Nephron progenitor cell (in vitro differentiated cells): ENCODE data around the gene RPA3.
A peak's percentile ranks its signal among the peaks of the same experiment; 100 is the strongest.

Experiments
- DNase-seq: peaks from one replicate; pipeline ENCODE4 v3.0.0; 2021
- H3K27ac Mint-ChIP-seq: 2 replicates; pipeline ENCODE4 v1.8.0; 2021; ENCODE audit warnings: mild to moderate bottlenecking, moderate library complexity, mixed read lengths
- H3K27me3 Mint-ChIP-seq: 2 replicates; pipeline ENCODE4 v1.8.0; 2021; ENCODE audit warnings: mild to moderate bottlenecking, low read depth, mixed read lengths; ENCODE audit not compliant: poor library complexity
- H3K36me3 Mint-ChIP-seq: 2 replicates; pipeline ENCODE4 v1.8.0; 2021; ENCODE audit warnings: low read depth, mixed read lengths
- H3K4me1 Mint-ChIP-seq: 2 replicates; pipeline ENCODE4 v1.8.0; 2021; ENCODE audit warnings: mixed read lengths
- H3K4me3 Mint-ChIP-seq: 2 replicates; pipeline ENCODE4 v1.8.0; 2021; ENCODE audit warnings: mild to moderate bottlenecking, moderate library complexity, mixed read lengths
- H3K9me3 Mint-ChIP-seq: 2 replicates; pipeline ENCODE4 v1.8.0; 2021; ENCODE audit warnings: mild to moderate bottlenecking, moderate library complexity, mixed read lengths
- TF ChIP-seq, protein P1 (sequence below): fragments of 200-600 bp; sonication (generic); IDR thresholded peaks from 2 replicates; pipeline ENCODE4 v1.5.0; 2021; ENCODE audit warnings: antibody characterized with exemption

RPA3 gene

DNA sequence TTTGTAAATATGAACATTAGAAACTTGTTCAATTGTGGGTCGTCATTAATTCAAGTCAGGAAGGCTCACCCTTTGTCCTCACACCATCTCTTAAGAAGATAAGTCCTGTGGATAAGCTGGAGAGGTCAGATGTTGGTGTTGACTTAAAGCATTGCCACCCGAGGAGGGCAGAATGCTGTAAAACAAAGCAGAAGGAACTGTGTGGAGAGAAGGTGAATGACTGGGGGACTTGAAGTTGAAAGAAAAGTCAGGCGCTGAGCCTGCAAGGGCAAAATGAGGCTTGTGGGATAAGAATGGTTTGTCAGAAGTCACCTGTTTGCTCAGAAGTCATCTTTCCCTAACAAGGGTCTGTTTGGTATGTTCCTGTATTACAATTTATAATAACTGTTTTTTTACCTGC is 9.1 kb downstream of the RPA3 start:
- no peak overlapping the region for H3K4me3 Mint-ChIP-seq
- no peak for DNase-seq

DNA sequence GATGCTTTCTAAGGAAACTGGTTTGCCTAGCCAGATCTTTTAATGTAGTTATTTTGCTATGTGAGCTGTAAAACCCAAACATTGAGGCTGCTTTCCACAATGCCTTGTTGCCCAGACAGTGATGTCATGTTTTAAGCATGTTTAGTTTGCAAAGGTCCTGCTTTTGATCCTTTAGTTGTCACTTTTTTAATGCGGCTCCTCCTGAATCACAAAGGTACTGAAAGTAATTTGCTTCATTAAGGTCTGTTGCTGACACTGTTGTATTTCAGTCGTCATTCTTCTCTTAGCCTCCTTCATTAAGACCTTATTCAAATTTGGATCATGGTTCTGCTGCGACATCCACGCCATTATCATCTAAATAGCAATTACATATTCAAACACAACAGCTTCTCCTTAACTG is 10.6 kb downstream of the RPA3 start:
- no peak overlapping the region for H3K4me3 Mint-ChIP-seq
- peaks cover 6% of the 10 kb centered on the region for H3K27me3 Mint-ChIP-seq
- no peaks in the 10 kb centered on the region for H3K9me3 Mint-ChIP-seq
- H3K36me3 Mint-ChIP-seq: no peaks in the 10 kb centered on the region
- no peak for DNase-seq
- H3K27ac Mint-ChIP-seq: no peak overlapping the region
- TF ChIP-seq, protein P1, sequence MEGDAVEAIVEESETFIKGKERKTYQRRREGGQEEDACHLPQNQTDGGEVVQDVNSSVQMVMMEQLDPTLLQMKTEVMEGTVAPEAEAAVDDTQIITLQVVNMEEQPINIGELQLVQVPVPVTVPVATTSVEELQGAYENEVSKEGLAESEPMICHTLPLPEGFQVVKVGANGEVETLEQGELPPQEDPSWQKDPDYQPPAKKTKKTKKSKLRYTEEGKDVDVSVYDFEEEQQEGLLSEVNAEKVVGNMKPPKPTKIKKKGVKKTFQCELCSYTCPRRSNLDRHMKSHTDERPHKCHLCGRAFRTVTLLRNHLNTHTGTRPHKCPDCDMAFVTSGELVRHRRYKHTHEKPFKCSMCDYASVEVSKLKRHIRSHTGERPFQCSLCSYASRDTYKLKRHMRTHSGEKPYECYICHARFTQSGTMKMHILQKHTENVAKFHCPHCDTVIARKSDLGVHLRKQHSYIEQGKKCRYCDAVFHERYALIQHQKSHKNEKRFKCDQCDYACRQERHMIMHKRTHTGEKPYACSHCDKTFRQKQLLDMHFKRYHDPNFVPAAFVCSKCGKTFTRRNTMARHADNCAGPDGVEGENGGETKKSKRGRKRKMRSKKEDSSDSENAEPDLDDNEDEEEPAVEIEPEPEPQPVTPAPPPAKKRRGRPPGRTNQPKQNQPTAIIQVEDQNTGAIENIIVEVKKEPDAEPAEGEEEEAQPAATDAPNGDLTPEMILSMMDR: no peak
- H3K4me1 Mint-ChIP-seq: peaks cover 31% of the 10 kb centered on the region

More for the DNA sequence above, 9.1 kb downstream of the RPA3 start:
- Mint-ChIP-seq H3K4me1 (peaks cover 28% of the 10 kb centered on the region), H3K9me3 (no peaks in the 10 kb centered on the region), H3K27ac (peak overlapping the region; percentile 10), H3K27me3 (peaks cover 2% of the 10 kb centered on the region), H3K36me3 (no peaks in the 10 kb centered on the region)
- TF ChIP-seq, protein P1: no peak

- H3K27me3 Mint-ChIP-seq: peaks cover 4% of the 10 kb centered on the region
- TF ChIP-seq, protein P1: no peak
- H3K36me3 Mint-ChIP-seq: no peaks in the 10 kb centered on the region
- H3K9me3 Mint-ChIP-seq: no peaks in the 10 kb centered on the region
- H3K4me1 Mint-ChIP-seq: peaks cover 35% of the 10 kb centered on the region
- H3K4me3 Mint-ChIP-seq: no peak overlapping the region
- DNase-seq: no peak
- no peak overlapping the region for H3K27ac Mint-ChIP-seq
Measured at GRCh38 chr7:7707246-7707645, 11.2 kb downstream of the RPA3 start.

- peaks cover 4% of the 10 kb centered on the region for H3K27me3 Mint-ChIP-seq
- peaks cover 38% of the 10 kb centered on the region for H3K4me1 Mint-ChIP-seq
- no peak overlapping the region for H3K27ac Mint-ChIP-seq
- H3K36me3 Mint-ChIP-seq: no peaks in the 10 kb centered on the region
- DNase-seq: no peak
- no peaks in the 10 kb centered on the region for H3K9me3 Mint-ChIP-seq
- H3K4me3 Mint-ChIP-seq: no peak overlapping the region
- TF ChIP-seq, protein P1: no peak
Measured at GRCh38 chr7:7706556-7707172, 11.7 kb downstream of the RPA3 start.

DNA sequence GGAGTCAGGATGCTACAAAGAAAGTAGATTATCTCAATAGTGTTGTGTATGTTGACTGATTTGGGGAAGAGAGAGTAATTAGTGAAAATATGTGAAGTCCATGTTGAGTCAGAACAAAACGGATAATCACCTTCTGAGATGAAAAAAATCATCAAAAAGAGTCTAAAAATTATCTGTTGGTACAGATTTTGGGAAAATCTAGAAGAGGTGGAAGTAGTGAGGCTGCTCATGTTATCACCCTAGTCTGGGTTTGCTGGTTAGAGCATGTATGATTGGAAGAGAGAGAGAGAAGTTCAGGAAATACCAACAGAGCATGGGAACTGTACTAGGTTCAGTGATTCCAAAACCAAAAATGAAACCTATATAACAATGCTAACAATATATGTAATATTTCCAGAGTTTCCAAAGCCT is 12.3 kb downstream of the RPA3 start:
- H3K4me1 Mint-ChIP-seq: peaks cover 42% of the 10 kb centered on the region
- TF ChIP-seq, protein P1: no peak
- H3K9me3 Mint-ChIP-seq: no peaks in the 10 kb centered on the region
- no peaks in the 10 kb centered on the region for H3K36me3 Mint-ChIP-seq
- DNase-seq: no peak
- peaks cover 4% of the 10 kb centered on the region for H3K27me3 Mint-ChIP-seq
- no peak overlapping the region for H3K27ac Mint-ChIP-seq
- H3K4me3 Mint-ChIP-seq: no peak overlapping the region

GRCh38 chr7:7705318-7705717 is 13.1 kb downstream of the RPA3 start:
- no peak for DNase-seq
- H3K36me3 Mint-ChIP-seq: no peaks in the 10 kb centered on the region
- H3K9me3 Mint-ChIP-seq: no peaks in the 10 kb centered on the region
- no peak overlapping the region for H3K27ac Mint-ChIP-seq
- H3K4me1 Mint-ChIP-seq: peaks cover 42% of the 10 kb centered on the region
- no peak overlapping the region for H3K4me3 Mint-ChIP-seq
- TF ChIP-seq, protein P1: no peak
- H3K27me3 Mint-ChIP-seq: peaks cover 4% of the 10 kb centered on the region
